Hepatocyte (in vitro differentiated cells): Measurements from ENCODE around the gene ENPP6. TPM values are rescaled to one million over a fixed set of nuclear protein-coding genes. Genes with fewer than 3 reads are reported as not detected.

Source experiments
- DNase-seq: peaks from one replicate; pipeline ENCODE4 v3.0.0-alpha.2; 2016; ENCODE audit warnings: low spot score
- H2AFZ ChIP-seq: fragments of 200-600 bp; sonication (generic); 2 replicates; pipeline ENCODE4 v1.6.0; 2016; ENCODE audit warnings: antibody characterized with exemption, mild to moderate bottlenecking
- H3K27ac ChIP-seq: fragments of 200-600 bp; sonication (generic); 2 replicates; pipeline ENCODE4 v1.5.1; 2016; ENCODE audit warnings: mild to moderate bottlenecking
- H3K27me3 ChIP-seq: fragments of 200-600 bp; sonication (generic); 2 replicates; pipeline ENCODE4 v1.6.1; 2016
- H3K36me3 ChIP-seq: fragments of 200-600 bp; sonication (generic); replicated peaks from 2 replicates; pipeline ENCODE4 v1.5.1; 2016; ENCODE audit warnings: low read depth; ENCODE audit not compliant: insufficient read depth
- H3K4me1 ChIP-seq: fragments of 200-600 bp; sonication (generic); 2 replicates; pipeline ENCODE4 v1.5.1; 2016; ENCODE audit warnings: mild to moderate bottlenecking, moderate library complexity; ENCODE audit not compliant: insufficient read depth
- H3K4me2 ChIP-seq: fragments of 200-600 bp; sonication (generic); 2 replicates; pipeline ENCODE4 v1.6.0; 2016
- H3K4me3 ChIP-seq: fragments of 200-600 bp; sonication (generic); 2 replicates; pipeline ENCODE4 v1.5.1; 2016; ENCODE audit warnings: mild to moderate bottlenecking
- H3K79me2 ChIP-seq: fragments of 200-600 bp; sonication (generic); 2 replicates; pipeline ENCODE4 v1.6.0; 2017; ENCODE audit warnings: mild to moderate bottlenecking
- H3K9me2 ChIP-seq: fragments of 200-600 bp; sonication (generic); replicated peaks from 2 replicates; pipeline ENCODE4 v1.6.0; 2017; ENCODE audit warnings: mild to moderate bottlenecking; ENCODE audit not compliant: insufficient read depth
- H3K9me3 ChIP-seq: fragments of 200-600 bp; sonication (generic); 2 replicates; pipeline ENCODE4 v1.5.1; 2016; ENCODE audit warnings: low read depth, mild to moderate bottlenecking
- H4K20me1 ChIP-seq: fragments of 200-600 bp; sonication (generic); 2 replicates; pipeline ENCODE4 v1.6.0; 2016; ENCODE audit warnings: mild to moderate bottlenecking; ENCODE audit not compliant: insufficient read depth, poor library complexity, severe bottlenecking
- CTCF ChIP-seq: fragments of 200-600 bp; sonication (generic); IDR thresholded peaks from 2 replicates; pipeline ENCODE4 v1.5.1; 2016; ENCODE audit warnings: antibody characterized with exemption, mild to moderate bottlenecking; ENCODE audit not compliant: poor library complexity
- EZH2 ChIP-seq: fragments of 200-600 bp; sonication (generic); IDR thresholded peaks from 2 replicates; pipeline ENCODE4 v1.6.1; 2016; ENCODE audit warnings: antibody characterized with exemption, mild to moderate bottlenecking, borderline replicate concordance
- EZH2phosphoT487 ChIP-seq: fragments of 200-600 bp; sonication (generic); IDR thresholded peaks from one replicate; pipeline ENCODE4 v1.6.1; 2018; ENCODE audit warnings: antibody characterized with exemption, mild to moderate bottlenecking, low read depth, moderate library complexity; ENCODE audit not compliant: unreplicated experiment, severe bottlenecking
- whole genome bisulfite sequencing: methylation state at CpG from one replicate; pipeline ENCODE4 v1.1.6; 2016; ENCODE audit warnings: low lambda C conversion rate; ENCODE audit errors: missing lambda C conversion rate; 5-methylcytosine and 5-hydroxymethylcytosine counted together
- polyA plus RNA-seq: library from polyadenylated mRNA; unstranded; fragments of >200 nt; fragmentation: Nextera tagmentation; extraction: Ambion mirVana; gene quantifications from 2 replicates; pipeline ENCODE4 v1.2.1, GENCODE V29; 2016
- total RNA-seq: library from RNA; depleted of rRNA; stranded (reverse); fragments of >200 nt; gene quantifications from 2 replicates; pipeline ENCODE4 v1.2.3, GENCODE V29; 2014

ENPP6 gene
- total and polyA plus RNA-seq, 2 experiments from 2014 or later, result 0.03 TPM; not detected in 1

GRCh38 chr4:184191267-184191666 is 26.4 kb downstream of the ENPP6 start:
- Histone ChIP-seq H2AFZ (no peak overlapping the region), H3K4me1 (no peaks in the 10 kb centered on the region), H3K4me3 (no peak overlapping the region), H3K27me3 (no peaks in the 10 kb centered on the region), H3K9me2 (no peaks in the 10 kb centered on the region), H4K20me1 (no peaks in the 10 kb centered on the region), H3K79me2 (no peaks in the 10 kb centered on the region), H3K36me3 (no peaks in the 10 kb centered on the region), H3K27ac (no peak overlapping the region), H3K4me2 (no peak overlapping the region), H3K9me3 (no peaks in the 10 kb centered on the region)
- WGBS, result 91% methylated on average over 6 of the region's 6 CpGs
- TF ChIP-seq EZH2 (no peak), CTCF (no peak), EZH2phosphoT487 (no peak)
- DNase-seq, result no peak

DNA sequence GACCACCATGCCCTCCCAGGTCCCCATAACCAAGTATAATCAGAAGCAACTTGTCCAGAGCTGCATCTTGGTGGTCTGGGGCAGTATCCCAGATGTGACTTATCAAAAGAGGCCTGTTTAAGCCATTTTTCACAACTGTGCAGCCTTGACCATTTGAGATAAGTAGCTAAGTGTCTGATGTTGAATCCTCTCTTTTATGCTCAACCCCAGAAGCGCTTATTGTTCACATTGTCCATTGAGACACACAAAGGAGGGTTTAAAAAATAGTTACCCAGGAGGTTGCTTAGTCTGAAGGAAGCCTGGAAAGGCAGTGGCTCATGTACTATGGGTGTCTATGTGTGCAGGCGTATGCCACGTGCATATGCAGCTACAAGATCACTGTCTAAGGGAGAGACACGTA is 27.0 kb downstream of the ENPP6 start:
- H4K20me1 ChIP-seq, result no peaks in the 10 kb centered on the region
- no peak overlapping the region for H3K27ac ChIP-seq
- WGBS, result 93% methylated on average over 4 of the region's 4 CpGs

GRCh38 chr4:184189966-184190365 is 27.7 kb downstream of the ENPP6 start:
- Histone ChIP-seq H3K79me2 (no peaks in the 10 kb centered on the region), H3K4me1 (no peaks in the 10 kb centered on the region), H3K27ac (peak overlapping the region; percentile 44), H2AFZ (no peak overlapping the region), H3K4me3 (no peak overlapping the region), H3K9me2 (no peaks in the 10 kb centered on the region), H4K20me1 (no peaks in the 10 kb centered on the region), H3K36me3 (no peaks in the 10 kb centered on the region), H3K27me3 (no peaks in the 10 kb centered on the region), H3K4me2 (no peak overlapping the region), H3K9me3 (no peaks in the 10 kb centered on the region)
- TF ChIP-seq EZH2, result no peak
- no peak for TF ChIP-seq CTCF
- no peak for TF ChIP-seq EZH2phosphoT487
- 57% methylated on average over 4 of the region's 4 CpGs for WGBS
- no peak for DNase-seq

More for the DNA sequence above, 27.0 kb downstream of the ENPP6 start:
- Histone ChIP-seq H2AFZ (no peak overlapping the region), H3K79me2 (no peaks in the 10 kb centered on the region), H3K36me3 (no peaks in the 10 kb centered on the region), H3K4me1 (no peaks in the 10 kb centered on the region), H3K27me3 (no peaks in the 10 kb centered on the region), H3K4me3 (no peak overlapping the region), H3K9me3 (no peaks in the 10 kb centered on the region), H3K9me2 (no peaks in the 10 kb centered on the region), H3K4me2 (no peak overlapping the region)
- no peak for DNase-seq
- TF ChIP-seq EZH2phosphoT487, result no peak
- no peak for TF ChIP-seq CTCF
- no peak for TF ChIP-seq EZH2
